Lower leg skin (tissue), 4 donors: Measurements from ENCODE around the gene GID4. TPM values are rescaled to one million over a fixed set of nuclear protein-coding genes. Genes with fewer than 3 reads are reported as not detected.

Experiments used
- DNase-seq, 2 donors: peaks; one replicate each; pipeline ENCODE4 v3.0.0-alpha.2; 2019; ENCODE audit warnings: low spot score in 2 of 2
- H3K4me3 ChIP-seq: fragments of 200-600 bp; sonication (generic); 2 replicates; pipeline ENCODE4 v1.5.1; 2017; ENCODE audit warnings: mild to moderate bottlenecking, low read depth; ENCODE audit not compliant: poor library complexity, severe bottlenecking
- POLR2A ChIP-seq, 2 donors: fragments of 450-650 bp; IDR thresholded peaks; one replicate each; pipeline ENCODE4 v1.6.1; 2016 to 2017; ENCODE audit warnings: antibody characterized with exemption in 2 of 2, mild to moderate bottlenecking in 1 of 2, moderate library complexity in 1 of 2
- WGBS, 2 donors: methylation state at CpG; one replicate each; pipeline ENCODE4 v1.1.5; 2018; 5-methylcytosine and 5-hydroxymethylcytosine counted together
- intact Hi-C: fragments of 100-400 bp; cut with DNase I; formaldehyde crosslinking; loops from one replicate; pipeline ENCODE4 v1.15.0; 2023; ENCODE audit warnings: low total_unique reads
- total RNA-seq, 4 donors: library from RNA; depleted of rRNA; stranded (reverse); fragments of >200 nt; gene quantifications; one replicate each; pipeline ENCODE4 v1.1.0, GENCODE V29; 2016
- TF ChIP-seq, protein P1 (sequence below), 3 donors: fragments of 450-650 bp; IDR thresholded peaks; one replicate each; pipeline ENCODE4 v1.5.1; 2016; ENCODE audit warnings: antibody characterized with exemption in 3 of 3, mild to moderate bottlenecking in 3 of 3, moderate library complexity in 2 of 3

Gene GID4
- total RNA-seq, 4 donors from 2014 or later: 23.0 to 30.1 (median 24.1) TPM

DNA sequence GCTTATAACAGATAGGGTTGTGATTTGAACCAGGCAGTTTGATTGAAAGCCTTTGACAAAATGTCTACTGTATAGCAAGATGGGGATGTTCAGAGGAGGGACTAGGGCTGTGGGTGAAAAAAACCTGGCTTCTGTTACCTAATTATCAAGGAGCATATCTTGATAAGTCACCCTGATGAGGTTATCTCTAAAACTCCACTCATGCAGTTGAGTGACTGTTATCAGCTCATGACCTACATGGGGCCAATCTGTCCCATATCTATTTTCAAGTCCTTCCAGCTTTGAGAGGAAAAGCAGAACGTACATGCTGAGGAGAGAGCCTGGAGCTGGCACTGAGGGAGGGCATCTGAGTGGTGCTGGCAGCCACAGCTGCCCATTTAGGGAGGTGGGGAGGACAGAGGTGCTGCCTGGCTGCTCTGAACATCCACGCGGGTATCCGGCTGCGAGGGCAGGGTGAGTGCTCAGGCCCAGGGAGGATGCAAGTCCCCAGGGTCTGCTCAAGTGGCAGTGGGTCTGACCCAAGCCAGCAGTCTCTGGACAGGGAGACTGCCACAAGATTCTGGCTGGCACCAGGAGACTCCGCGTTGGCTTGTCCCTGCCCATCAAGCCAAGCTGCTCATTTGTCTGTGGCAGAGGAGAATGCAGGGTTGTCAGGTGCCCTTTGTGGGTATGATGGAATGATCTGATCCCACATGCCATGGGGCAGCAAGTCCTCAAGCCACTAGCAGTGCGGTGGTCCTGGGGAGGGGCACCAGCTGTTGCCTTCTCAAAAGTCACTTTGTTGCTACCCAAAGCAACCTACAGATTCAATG is 29.4 kb upstream of the GID4 start:
- TF ChIP-seq POLR2A (IDR thresholded peaks at IDR 0.05): no peak
- TF ChIP-seq, protein P1, sequence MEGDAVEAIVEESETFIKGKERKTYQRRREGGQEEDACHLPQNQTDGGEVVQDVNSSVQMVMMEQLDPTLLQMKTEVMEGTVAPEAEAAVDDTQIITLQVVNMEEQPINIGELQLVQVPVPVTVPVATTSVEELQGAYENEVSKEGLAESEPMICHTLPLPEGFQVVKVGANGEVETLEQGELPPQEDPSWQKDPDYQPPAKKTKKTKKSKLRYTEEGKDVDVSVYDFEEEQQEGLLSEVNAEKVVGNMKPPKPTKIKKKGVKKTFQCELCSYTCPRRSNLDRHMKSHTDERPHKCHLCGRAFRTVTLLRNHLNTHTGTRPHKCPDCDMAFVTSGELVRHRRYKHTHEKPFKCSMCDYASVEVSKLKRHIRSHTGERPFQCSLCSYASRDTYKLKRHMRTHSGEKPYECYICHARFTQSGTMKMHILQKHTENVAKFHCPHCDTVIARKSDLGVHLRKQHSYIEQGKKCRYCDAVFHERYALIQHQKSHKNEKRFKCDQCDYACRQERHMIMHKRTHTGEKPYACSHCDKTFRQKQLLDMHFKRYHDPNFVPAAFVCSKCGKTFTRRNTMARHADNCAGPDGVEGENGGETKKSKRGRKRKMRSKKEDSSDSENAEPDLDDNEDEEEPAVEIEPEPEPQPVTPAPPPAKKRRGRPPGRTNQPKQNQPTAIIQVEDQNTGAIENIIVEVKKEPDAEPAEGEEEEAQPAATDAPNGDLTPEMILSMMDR (IDR thresholded peaks at IDR 0.05): no peak
- no peak for DNase-seq
- 79 to 84% methylated on average over 4 to 8 of the region's 8 CpGs for WGBS, 2 donors
- no peak overlapping the region for H3K4me3 ChIP-seq
- intact Hi-C loops: no loop called here

DNA sequence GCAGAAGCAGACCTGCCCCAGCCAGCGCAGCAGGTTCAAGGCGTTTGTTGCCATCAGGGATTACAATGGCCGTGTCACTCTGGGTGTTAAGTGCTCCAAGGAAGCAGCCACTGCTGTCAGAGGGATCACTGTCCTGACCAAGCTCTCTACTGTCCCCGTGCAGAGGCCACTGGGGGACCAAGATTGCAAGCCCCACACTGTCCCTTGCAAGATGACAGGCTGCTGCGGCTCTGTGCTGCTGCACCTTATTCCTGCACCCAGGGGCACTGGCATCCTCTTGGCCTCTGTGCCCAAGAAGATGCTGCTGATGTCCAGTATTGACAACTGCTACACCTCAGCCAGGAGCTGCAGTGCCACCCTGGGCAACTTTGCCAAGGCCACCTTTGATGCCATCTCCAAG is 27.9 kb upstream of the GID4 start:
- 93 to 100% methylated on average over 4 to 5 of the region's 5 CpGs for WGBS, 2 donors
- intact Hi-C loops: no loop called here
- no peak overlapping the region for H3K4me3 ChIP-seq
- TF ChIP-seq POLR2A (IDR thresholded peaks at IDR 0.05): no peak
- TF ChIP-seq, protein P1 (IDR thresholded peaks at IDR 0.05): no peak
- no peak for DNase-seq

DNA sequence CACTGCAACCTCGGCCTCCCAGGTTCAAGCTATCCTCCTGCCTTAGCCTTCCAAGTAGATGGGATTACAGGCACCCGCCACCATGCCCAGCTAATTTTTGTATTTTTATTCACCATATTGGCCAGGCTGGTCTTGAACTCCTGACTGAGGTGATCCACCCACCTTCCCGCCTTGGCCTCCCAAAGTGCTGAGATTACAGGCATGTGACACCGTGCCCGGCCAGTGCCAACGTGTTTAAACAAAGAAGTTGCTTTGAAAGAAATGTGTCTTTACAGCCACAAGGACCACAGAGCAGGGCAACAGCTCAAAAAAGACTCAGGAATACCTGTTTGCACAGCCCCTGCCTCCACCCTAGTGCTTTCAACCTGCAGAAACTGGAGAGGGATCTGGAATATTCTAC is 25.2 kb upstream of the GID4 start:
- DNase-seq: no peak
- TF ChIP-seq, protein P1 (IDR thresholded peaks at IDR 0.05): no peak
- no peak for TF ChIP-seq POLR2A (IDR thresholded peaks at IDR 0.05)
- no peak overlapping the region for H3K4me3 ChIP-seq
- intact Hi-C loops: no loop called here
- WGBS, 2 donors: 79 to 85% methylated on average over 6 of the region's 6 CpGs

DNA sequence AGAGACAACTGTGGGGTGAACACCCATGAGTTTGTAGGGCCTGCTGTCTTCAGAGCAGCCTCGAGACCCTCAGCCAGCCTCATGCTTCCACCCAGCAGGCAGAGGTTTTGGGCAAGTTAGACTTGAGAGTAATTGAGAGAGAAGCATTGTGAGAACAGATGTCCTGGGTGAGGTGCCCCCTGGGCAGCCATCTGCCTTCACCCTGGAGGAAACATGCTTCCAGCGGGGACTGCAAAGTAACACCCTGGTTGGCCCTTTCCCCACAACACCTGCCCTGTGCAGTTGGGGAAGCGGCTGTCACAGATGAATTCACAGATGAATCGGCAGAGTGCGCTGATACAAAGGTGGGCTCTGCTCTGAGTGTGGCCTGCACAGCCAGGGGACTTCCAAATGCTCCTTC is 23.6 kb upstream of the GID4 start:
- DNase-seq: no peak
- intact Hi-C loops: no loop called here
- no peak overlapping the region for H3K4me3 ChIP-seq
- WGBS, 2 donors: 95 to 96% methylated on average over 5 of the region's 5 CpGs
- no peak for TF ChIP-seq POLR2A (IDR thresholded peaks at IDR 0.05)
- TF ChIP-seq, protein P1 (IDR thresholded peaks at IDR 0.05): no peak

DNA sequence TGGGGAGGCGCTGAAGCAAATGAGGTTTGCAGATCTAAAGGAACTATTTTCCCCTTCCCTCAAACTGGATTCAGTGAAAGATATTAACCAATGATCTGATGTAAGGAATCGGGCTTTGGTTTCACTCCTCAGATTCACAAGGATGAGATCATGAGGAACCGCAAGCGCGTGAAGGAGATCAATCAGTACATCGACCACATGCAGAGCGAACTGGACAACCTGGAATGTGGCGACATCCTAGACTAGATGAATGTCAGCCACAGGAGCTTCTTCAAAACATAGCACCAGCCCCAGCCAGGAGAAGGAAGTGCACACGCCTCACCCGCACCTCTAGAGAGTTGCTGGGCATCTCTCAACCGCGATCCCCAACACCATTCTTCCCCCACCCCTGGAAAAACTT is 22.8 kb upstream of the GID4 start:
- DNase-seq: no peak
- intact Hi-C loops: no loop called here
- H3K4me3 ChIP-seq: no peak overlapping the region
- TF ChIP-seq, protein P1 (IDR thresholded peaks at IDR 0.05): no peak
- TF ChIP-seq POLR2A (IDR thresholded peaks at IDR 0.05): no peak
- WGBS, 2 donors: 88 to 97% methylated on average over 12 of the region's 12 CpGs

DNA sequence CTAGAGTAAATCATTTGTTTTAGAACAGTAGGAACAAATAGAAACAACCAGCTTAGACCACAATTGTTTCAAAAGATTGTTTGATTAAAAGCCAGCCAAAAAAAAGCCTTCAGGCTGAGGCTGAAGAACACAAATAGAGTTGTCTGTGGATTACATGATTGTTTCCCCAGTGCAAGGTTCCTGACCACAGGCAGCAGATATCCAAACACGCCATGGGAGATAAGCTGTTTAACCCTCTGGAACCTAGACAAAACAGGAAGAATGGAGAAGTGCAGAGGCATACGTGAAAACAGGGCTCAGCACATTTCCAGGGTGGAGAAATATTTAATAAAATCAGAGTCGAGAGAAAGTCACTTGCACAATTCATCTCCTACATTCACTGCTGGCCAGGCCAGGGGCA is 21.2 kb upstream of the GID4 start:
- H3K4me3 ChIP-seq: no peak overlapping the region
- TF ChIP-seq, protein P1 (IDR thresholded peaks at IDR 0.05): no peak
- no peak for TF ChIP-seq POLR2A (IDR thresholded peaks at IDR 0.05)
- intact Hi-C loops: no loop called here
- 55 to 64% methylated on average over 3 of the region's 3 CpGs for WGBS, 2 donors
- DNase-seq: no peak
